HepG2 (cell line): Measurements from ENCODE around the gene GYS1. TPM values are rescaled to one million over a fixed set of nuclear protein-coding genes. Genes with fewer than 3 reads are reported as not detected.
A peak's percentile ranks its signal among the peaks of the same experiment; 100 is the strongest.
"Not testable (repeated sequence)": the region's sequence is repeated elsewhere in the genome, so short reads cannot be mapped to it uniquely, and the experiment has no call there.

Experiments
- ATAC-seq: fragments of 200-7000 bp; cut with Tn5 transposase; 3 replicates; pipeline ENCODE4 v1.9.1; 2020; ENCODE audit warnings: mild to moderate bottlenecking, moderate library complexity
- BruUV-seq: library from RNA; stranded (reverse); fragments of 400-500 nt; replicated peaks from 2 replicates; lab custom pipeline; 2021; lab: Mats Ljungman, UMichigan
- CTCF ChIA-PET: fragments of 300-600 bp; formaldehyde crosslinking; extraction: SDS; loops from one replicate; lab custom pipeline; 2021; ENCODE audit warnings: low total read pairs, inconsistent platforms, low intra/inter-chr PET ratio; lab: Yijun Ruan, JAX
- POLR2A ChIA-PET: fragments of 350-600 bp; sonication (Branson Sonifier 250); formaldehyde crosslinking; loops from one replicate; lab custom pipeline; 2020; ENCODE audit warnings: antibody characterized with exemption, inconsistent platforms; lab: Yijun Ruan, JAX
- DNase-seq: peaks from one replicate; pipeline ENCODE4 v3.0.0-alpha.2; 2015; ENCODE audit warnings: low spot score
- FAIRE-seq: peaks from 3 replicates; lab custom pipeline; 2011; peaks lifted over from hg19 to GRCh38; lab: Jason Lieb, UNC
- H2AFZ ChIP-seq: one replicate; pipeline ENCODE4 v1.6.1; 2011; ENCODE audit warnings: low read length, inconsistent platforms
- H3K27ac ChIP-seq: fragments of 300-600 bp; 3 replicates; pipeline ENCODE4 v1.8.0; 2011; ENCODE audit warnings: mixed run types, mild to moderate bottlenecking, mixed read lengths, low read length, inconsistent platforms; ENCODE audit not compliant: insufficient read depth; ENCODE audit errors: extremely low read length
- H3K27me3 ChIP-seq, 2 experiments: fragments of 200-600 bp in 1 of 2; 2 replicates in 1 of 2; 3 replicates in 1 of 2; pipeline versions ENCODE4 v1.6.0 to v1.8.0; 2011; ENCODE audit warnings: low read length in 2 of 2, mild to moderate bottlenecking in 2 of 2, moderate library complexity in 2 of 2, inconsistent platforms in 1 of 2; ENCODE audit not compliant: insufficient read depth in 2 of 2, control insufficient read depth in 1 of 2
- H3K36me3 ChIP-seq, 2 experiments: fragments of 200-600 bp in 1 of 2; replicated peaks in 1 of 2; 2 replicates in 1 of 2; 3 replicates in 1 of 2; pipeline versions ENCODE4 v1.5.1 to v1.8.0; 2011; ENCODE audit warnings: low read length in 2 of 2, inconsistent platforms in 1 of 2; ENCODE audit not compliant: insufficient read depth in 2 of 2, control insufficient read depth in 1 of 2
- H3K4me1 ChIP-seq: 2 replicates; pipeline ENCODE4 v1.5.1; 2012; ENCODE audit warnings: low read length, inconsistent platforms; ENCODE audit not compliant: insufficient read depth
- H3K4me2 ChIP-seq: 2 replicates; pipeline ENCODE4 v1.6.0; 2011; ENCODE audit warnings: low read depth, low read length, inconsistent platforms
- H3K4me3 ChIP-seq, 3 experiments: fragments of 200-600 bp in 1 of 3; sonication (generic), shearing (Covaris generic) in 1 of 3; replicated peaks in 1 of 3; 2 replicates each; pipeline ENCODE4 v1.5.1; 2011 to 2016; ENCODE audit warnings: low read length in 3 of 3, inconsistent platforms in 2 of 3, low read depth in 2 of 3, mild to moderate bottlenecking in 2 of 3, control low read depth in 1 of 3, mixed read lengths in 1 of 3; ENCODE audit not compliant: insufficient read depth in 1 of 3
- H3K79me2 ChIP-seq: one replicate; pipeline ENCODE4 v1.6.1; 2011; ENCODE audit warnings: low read length, inconsistent platforms; ENCODE audit not compliant: insufficient read depth
- H3K9ac ChIP-seq: 2 replicates; pipeline ENCODE4 v1.6.0; 2011; ENCODE audit warnings: mild to moderate bottlenecking, low read depth, low read length, inconsistent platforms; ENCODE audit not compliant: insufficient read depth
- H3K9me3 ChIP-seq: 2 replicates; pipeline ENCODE4 v1.5.1; 2012; ENCODE audit warnings: mild to moderate bottlenecking, low read length
- H4K20me1 ChIP-seq: 2 replicates; pipeline ENCODE4 v1.6.0; 2011; ENCODE audit warnings: inconsistent platforms, mild to moderate bottlenecking, low read length, moderate library complexity; ENCODE audit not compliant: insufficient read depth
- ZNF687 ChIP-seq: sonication (generic); formaldehyde crosslinking; IDR thresholded peaks from 2 replicates; pipeline ENCODE4 v1.5.1; 2020; ENCODE audit warnings: mild to moderate bottlenecking, missing genetic modification reagents, moderate library complexity
- WGBS: methylation state at CpG from one replicate; pipeline ENCODE4 v1.1.6; 2017; ENCODE audit warnings: low lambda C conversion rate; 5-methylcytosine and 5-hydroxymethylcytosine counted together
- in situ Hi-C: cut with HindIII; loops from 2 replicates; pipeline ENCODE4 v1.10.0; 2017; ENCODE audit warnings: low pct_unique_long_range_greater_than_20kb; ENCODE audit not compliant: extremely low pct_ligation_motif_present
- intact Hi-C: fragments of 100-400 bp; cut with micrococcal nuclease; formaldehyde crosslinking; loops from one replicate; pipeline ENCODE4 v1.10.0; 2022; ENCODE audit not compliant: unreplicated experiment
- polyA plus RNA-seq, 8 experiments: library from polyadenylated mRNA; depleted of rRNA in 3 of 8; stranded (reverse) in 7 of 8; unstranded in 1 of 8; fragments of >200 nt; fragmentation: Illumina TruSeq in 4 of 8; extraction: Trizol in 4 of 8; gene quantifications; 2 replicates each; pipeline versions ENCODE4 v1.2.1 to v1.2.3, GENCODE V29; 2011 to 2016; ENCODE audit warnings: low read depth in 4 of 8, missing spikeins in 1 of 8, mixed read lengths in 1 of 8; ENCODE audit not compliant: insufficient read depth in 1 of 8
- total RNA-seq, 5 experiments: library from RNA; depleted of rRNA; stranded (reverse); fragments of >200 nt; fragmentation: Illumina TruSeq; extraction: Trizol; gene quantifications; 2 replicates each; pipeline ENCODE4 v1.2.3, GENCODE V29; 2016; ENCODE audit warnings: low read depth in 1 of 5

GYS1 gene
- total and polyA plus RNA-seq, 2 of the 13 experiments (the other 11 are each of a cell fraction or from before 2014, with no cell fraction given), result 18.4 to 42.1 TPM

- 0 out of 2 replicates have a peak, but pooled peaks have one; percentile 14 for TF ChIP-seq ZNF687 (CRISPR knock-in tag)
Measured at GRCh38 chr19:49031642-49032301, 38.7 kb upstream of the GYS1 start, which contains the start of gene CGB2 (continued).

GRCh38 chr19:49030323-49030722 is 37.2 kb upstream of the GYS1 start:
- H3K27me3 ChIP-seq, DNase-seq, in situ Hi-C loops, H3K4me2 ChIP-seq, ATAC-seq, H3K9ac ChIP-seq, H3K36me3 ChIP-seq, POLR2A ChIA-PET, CTCF ChIA-PET, FAIRE-seq, H3K79me2 ChIP-seq, H3K4me3 ChIP-seq, H3K9me3 ChIP-seq, H4K20me1 ChIP-seq, H2AFZ ChIP-seq, intact Hi-C loops, H3K27ac ChIP-seq, H3K4me1 ChIP-seq, BruUV-seq: not testable (repeated sequence)
- WGBS, result 45% methylated on average over 4 of the region's 8 CpGs

GRCh38 chr19:49029749-49030148 is 36.6 kb upstream of the GYS1 start:
- BruUV-seq, POLR2A ChIA-PET, H3K9me3 ChIP-seq, H3K4me1 ChIP-seq, H3K4me3 ChIP-seq, H3K4me2 ChIP-seq, H3K27me3 ChIP-seq, DNase-seq, H3K79me2 ChIP-seq, FAIRE-seq, H3K27ac ChIP-seq, ATAC-seq, intact Hi-C loops, H3K9ac ChIP-seq, H2AFZ ChIP-seq, CTCF ChIA-PET, in situ Hi-C loops, H4K20me1 ChIP-seq, H3K36me3 ChIP-seq: not testable (repeated sequence)
- 14% methylated on average over 2 of the region's 14 CpGs for WGBS

GRCh38 chr19:49028686-49029085 is 35.6 kb upstream of the GYS1 start:
- H4K20me1 ChIP-seq, H3K79me2 ChIP-seq, H3K9ac ChIP-seq, intact Hi-C loops, FAIRE-seq, H3K36me3 ChIP-seq, POLR2A ChIA-PET, H3K4me2 ChIP-seq, H3K27me3 ChIP-seq, DNase-seq, BruUV-seq, H3K9me3 ChIP-seq, H3K27ac ChIP-seq, CTCF ChIA-PET, H3K4me1 ChIP-seq, H2AFZ ChIP-seq, ATAC-seq, H3K4me3 ChIP-seq, in situ Hi-C loops: not testable (repeated sequence)
- 28% methylated on average over 6 of the region's 9 CpGs for WGBS
